IMR-90 (cell line): ENCODE measurements around the gene MISP3. TPM values are rescaled to one million over a fixed set of nuclear protein-coding genes. Genes with fewer than 3 reads are reported as not detected.

Source experiments
- ATAC-seq: fragments of 200-7000 bp; cut with Tn5 transposase; 2 replicates; pipeline ENCODE4 v1.9.1; 2020; ENCODE audit warnings: low read depth, mild to moderate bottlenecking, moderate library complexity
- BruUV-seq: library from RNA; stranded (reverse); fragments of 400-500 nt; replicated peaks from 2 replicates; lab custom pipeline; 2021; lab: Mats Ljungman, UMichigan
- CTCF ChIA-PET: fragments of 300-600 bp; formaldehyde crosslinking; extraction: SDS; loops from one replicate; lab custom pipeline; 2021; ENCODE audit warnings: antibody characterized with exemption; lab: Yijun Ruan, JAX
- POLR2A ChIA-PET: fragments of 300-600 bp; sonication (Branson Sonifier 250); formaldehyde crosslinking; loops from one replicate; lab custom pipeline; 2022; ENCODE audit warnings: antibody characterized with exemption; ENCODE audit not compliant: unreplicated experiment; lab: Charles Lee
- DNase-seq: peaks from one replicate; pipeline ENCODE4 v3.0.0; 2013
- H2AFZ ChIP-seq: replicated peaks from 2 replicates; pipeline ENCODE3; 2013; ENCODE audit warnings: low read length, mild to moderate bottlenecking; ENCODE audit not compliant: poor library complexity
- H2AK5ac ChIP-seq: 2 replicates; pipeline ENCODE4 v1.6.1; 2013; ENCODE audit warnings: low read depth, low read length, inconsistent platforms
- H2AK9ac ChIP-seq: replicated peaks from 2 replicates; pipeline ENCODE3; 2013; ENCODE audit warnings: mild to moderate bottlenecking, low read depth, low read length, moderate library complexity; ENCODE audit not compliant: poor library complexity
- H2BK120ac ChIP-seq: 2 replicates; pipeline ENCODE4 v1.6.1; 2013; ENCODE audit warnings: low read depth, low read length, inconsistent platforms
- H2BK15ac ChIP-seq: 3 replicates; pipeline ENCODE4 v1.6.1; 2013; ENCODE audit warnings: low read depth, low read length, inconsistent platforms
- H2BK20ac ChIP-seq: 2 replicates; pipeline ENCODE4 v1.6.1; 2013; ENCODE audit warnings: low read depth, mild to moderate bottlenecking, inconsistent platforms, low read length, moderate library complexity
- H2BK5ac ChIP-seq: 2 replicates; pipeline ENCODE4 v1.6.1; 2013; ENCODE audit warnings: mild to moderate bottlenecking, low read depth, low read length, inconsistent platforms; ENCODE audit not compliant: poor library complexity, severe bottlenecking
- H3K14ac ChIP-seq: replicated peaks from 2 replicates; pipeline ENCODE4 v1.6.1; 2013; ENCODE audit warnings: low read depth, low read length, inconsistent platforms
- H3K18ac ChIP-seq: 2 replicates; pipeline ENCODE4 v1.6.1; 2013; ENCODE audit warnings: low read depth, low read length, control low read depth
- H3K23ac ChIP-seq: 2 replicates; pipeline ENCODE4 v1.6.1; 2013; ENCODE audit warnings: low read depth, low read length, inconsistent platforms
- H3K27ac ChIP-seq: 2 replicates; pipeline ENCODE4 v1.5.1; 2013; ENCODE audit warnings: mild to moderate bottlenecking, control low read depth, low read length; ENCODE audit not compliant: insufficient read depth
- H3K27me3 ChIP-seq: 2 replicates; pipeline ENCODE4 v1.6.1; 2013; ENCODE audit warnings: low read length; ENCODE audit not compliant: control insufficient read depth, insufficient read depth
- H3K36me3 ChIP-seq: 2 replicates; pipeline ENCODE4 v1.6.1; 2013; ENCODE audit warnings: low read length, mixed read lengths; ENCODE audit not compliant: control insufficient read depth, insufficient read depth
- H3K4ac ChIP-seq: 2 replicates; pipeline ENCODE4 v1.6.1; 2013; ENCODE audit warnings: low read depth, low read length, inconsistent platforms
- H3K4me1 ChIP-seq: 2 replicates; pipeline ENCODE4 v1.6.1; 2013; ENCODE audit warnings: low read length, mixed read lengths; ENCODE audit not compliant: control insufficient read depth, insufficient read depth
- H3K4me2 ChIP-seq: 2 replicates; pipeline ENCODE4 v1.6.1; 2013; ENCODE audit warnings: low read depth, mild to moderate bottlenecking, control low read depth, low read length, moderate library complexity
- H3K4me3 ChIP-seq: 2 replicates; pipeline ENCODE4 v1.5.1; 2013; ENCODE audit warnings: low read depth, mild to moderate bottlenecking, control low read depth, low read length, moderate library complexity; ENCODE audit not compliant: insufficient read depth
- H3K56ac ChIP-seq: 2 replicates; pipeline ENCODE4 v1.6.1; 2013; ENCODE audit warnings: low read length, inconsistent platforms; ENCODE audit not compliant: insufficient read depth; ENCODE audit errors: extremely low read depth
- H3K79me1 ChIP-seq, 2 experiments: 2 replicates each; pipeline ENCODE4 v1.6.1; 2013; ENCODE audit warnings: low read length in 2 of 2, inconsistent platforms in 1 of 2, low read depth in 1 of 2
- H3K9ac ChIP-seq: 2 replicates; pipeline ENCODE4 v1.6.1; 2013; ENCODE audit warnings: low read depth, low read length, control low read depth
- H3K9me1 ChIP-seq: 2 replicates; pipeline ENCODE4 v1.6.1; 2013; ENCODE audit warnings: low read length, inconsistent platforms; ENCODE audit not compliant: insufficient read depth
- H3K9me3 ChIP-seq: 2 replicates; pipeline ENCODE4 v1.6.1; 2013; ENCODE audit warnings: low read length; ENCODE audit not compliant: control insufficient read depth, insufficient read depth
- H4K20me1 ChIP-seq: 2 replicates; pipeline ENCODE4 v1.6.1; 2013; ENCODE audit warnings: low read length, inconsistent platforms; ENCODE audit not compliant: insufficient read depth
- H4K5ac ChIP-seq: 2 replicates; pipeline ENCODE4 v1.6.1; 2013; ENCODE audit warnings: mild to moderate bottlenecking, low read depth, low read length, control low read depth
- H4K8ac ChIP-seq, 2 experiments: 2 replicates each; pipeline ENCODE4 v1.6.1; 2013; ENCODE audit warnings: low read depth in 2 of 2, low read length in 2 of 2, control low read depth in 1 of 2, inconsistent platforms in 1 of 2
- H4K91ac ChIP-seq: 2 replicates; pipeline ENCODE4 v1.6.1; 2013; ENCODE audit warnings: low read depth, low read length, inconsistent platforms; ENCODE audit not compliant: insufficient read depth
- BHLHE40 ChIP-seq: fragments of 150-350 bp; IDR thresholded peaks from 2 replicates; pipeline ENCODE4 v1.6.1; 2016; ENCODE audit warnings: mild to moderate bottlenecking, low read depth, low read length
- CHD1 ChIP-seq: IDR thresholded peaks from 2 replicates; pipeline ENCODE4 v1.6.1; 2012; ENCODE audit warnings: low read depth, low read length, improper control_type of control experiment
- ELK1 ChIP-seq: fragments of 150-350 bp; IDR thresholded peaks from 2 replicates; pipeline ENCODE4 v1.6.1; 2016; ENCODE audit warnings: low read depth, mild to moderate bottlenecking, low read length, moderate library complexity, borderline replicate concordance
- MAFK ChIP-seq: IDR thresholded peaks from 2 replicates; pipeline ENCODE4 v1.6.1; 2012; ENCODE audit warnings: low read depth, low read length, improper control_type of control experiment
- MXI1 ChIP-seq: IDR thresholded peaks from 2 replicates; pipeline ENCODE4 v1.6.1; 2012; ENCODE audit warnings: low read depth, mild to moderate bottlenecking, low read length, moderate library complexity, borderline replicate concordance
- NFE2L2 ChIP-seq: fragments of 150-350 bp; IDR thresholded peaks from 2 replicates; pipeline ENCODE4 v1.6.1; 2016; ENCODE audit warnings: low read depth, mild to moderate bottlenecking, low read length
- RCOR1 ChIP-seq: IDR thresholded peaks from 2 replicates; pipeline ENCODE4 v1.6.1; 2012; ENCODE audit warnings: mild to moderate bottlenecking, low read length, improper control_type of control experiment; ENCODE audit not compliant: insufficient replicate concordance
- RFX5 ChIP-seq: IDR thresholded peaks from 2 replicates; pipeline ENCODE4 v1.8.0; 2012; ENCODE audit warnings: low read depth, mild to moderate bottlenecking, low read length, moderate library complexity
- WGBS, 2 experiments: methylation state at CpG; one replicate each; pipeline versions ENCODE4 v1.1.5 to v1.1.7; 2013; ENCODE audit warnings: missing lambda C conversion rate in 2 of 2; ENCODE audit not compliant: insufficient read length in 1 of 2; ENCODE audit errors: extremely low coverage in 2 of 2; 5-methylcytosine and 5-hydroxymethylcytosine counted together
- dilution Hi-C: fragments of 300-500 bp; cut with HindIII; formaldehyde crosslinking; loops from one replicate; pipeline ENCODE4 v1.14.3; 2018; ENCODE audit warnings: low sequenced_read_pairs; ENCODE audit not compliant: unreplicated experiment
- in situ Hi-C: fragments of 300-500 bp; cut with MboI; formaldehyde crosslinking; loops from 3 replicates; pipeline ENCODE4 v1.14.3; 2019; ENCODE audit warnings: low sequenced_read_pairs, inconsistent platforms, mixed read lengths
- intact Hi-C: fragments of 100-400 bp; cut with micrococcal nuclease; formaldehyde crosslinking; loops from 2 replicates; pipeline ENCODE4 v1.10.0; 2022
- polyA plus RNA-seq, 3 experiments: library from polyadenylated mRNA; depleted of rRNA; stranded (reverse); fragments of >200 nt; gene quantifications; 2 replicates each; pipeline ENCODE4 v1.2.3, GENCODE V29; 2012; ENCODE audit warnings: low replicate concordance in 1 of 3
- total RNA-seq: library from RNA; depleted of rRNA; stranded (reverse); fragments of >200 nt; gene quantifications from 2 replicates; pipeline ENCODE4 v1.2.3, GENCODE V29; 2012

MISP3 gene
- total and polyA plus RNA-seq, 2 of the 4 experiments (the other 2 are of a cell fraction), result under 0.01 to 0.68 TPM

- Histone ChIP-seq H3K79me1 (no peaks in the 10 kb centered on the region), H3K18ac (no peak overlapping the region), H2BK20ac (no peak overlapping the region), H3K9me3 (no peaks in the 10 kb centered on the region), H2BK5ac (no peak overlapping the region), H3K9me1 (no peaks in the 10 kb centered on the region), H2AK5ac (no peak overlapping the region), H3K14ac (no peak overlapping the region), H3K4me3 (no peak overlapping the region), H3K9ac (no peak overlapping the region), H3K23ac (no peak overlapping the region), H2BK120ac (no peak overlapping the region), H4K91ac (no peak overlapping the region), H2AK9ac (no peak overlapping the region), H4K20me1 (no peaks in the 10 kb centered on the region), H3K4ac (no peak overlapping the region), H3K36me3 (no peaks in the 10 kb centered on the region), H4K5ac (no peak overlapping the region), H4K8ac (no peak overlapping the region), H3K27me3 (peaks cover 33% of the 10 kb centered on the region), H3K56ac (no peak overlapping the region), H3K27ac (no peak overlapping the region), H3K4me2 (no peak overlapping the region), H2AFZ (no peak overlapping the region), H2BK15ac (no peak overlapping the region), H3K4me1 (peaks cover 1% of the 10 kb centered on the region; the same call in 1 of the 2 replicates)
- dilution Hi-C loops, result no loop called here
- no TSS peak for BruUV-seq
- WGBS, 2 experiments, result 71% methylated on average over 2 of the region's 8 CpGs; no CpG with 5 or more reads in 1 of the 2 experiments
- intact Hi-C loops, result no loop called here
- ATAC-seq (no peak), DNase-seq (no peak)
- ChIA-PET POLR2A (no interaction called here), CTCF (interaction anchor here (0.5 to 1.9 kb wide), 9 partner anchors 10 to 933 kb away, joined by 3 to 9 read pairs (median 3); no protein-coding TSS in a partner anchor)
- TF ChIP-seq NFE2L2 (no peak), RFX5 (no peak), MXI1 (no peak), RCOR1 (no peak), CHD1 (no peak), MAFK (no peak), BHLHE40 (no peak), ELK1 (no peak)
- in situ Hi-C loops, result no loop called here
These were observed 12.9 kb upstream of the MISP3 start for GRCh38 chr19:14059652-14060155.
